ENCODE results near the gene PRR5L.

PRR5L gene

DNA sequence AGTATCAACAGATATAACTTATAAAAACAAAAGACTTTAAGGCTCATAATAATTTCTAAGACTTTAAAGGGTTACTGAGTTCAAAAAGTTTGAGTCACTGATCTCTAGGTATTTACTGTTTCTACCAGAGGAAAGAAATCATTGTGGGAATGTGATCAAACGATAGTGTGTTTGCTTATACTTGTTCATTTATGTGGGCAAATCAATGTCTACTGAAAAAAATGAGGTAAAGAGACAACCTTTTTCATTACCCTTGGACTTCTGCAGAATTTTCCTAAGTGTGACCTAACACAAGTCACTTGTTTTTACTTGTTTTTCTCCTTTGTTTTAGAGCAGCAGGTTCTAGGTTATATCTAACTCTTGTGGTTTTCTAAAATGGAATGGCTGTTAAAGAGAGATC, 65.4 kb downstream of the PRR5L start:
- DNase-seq, result no peak

DNA sequence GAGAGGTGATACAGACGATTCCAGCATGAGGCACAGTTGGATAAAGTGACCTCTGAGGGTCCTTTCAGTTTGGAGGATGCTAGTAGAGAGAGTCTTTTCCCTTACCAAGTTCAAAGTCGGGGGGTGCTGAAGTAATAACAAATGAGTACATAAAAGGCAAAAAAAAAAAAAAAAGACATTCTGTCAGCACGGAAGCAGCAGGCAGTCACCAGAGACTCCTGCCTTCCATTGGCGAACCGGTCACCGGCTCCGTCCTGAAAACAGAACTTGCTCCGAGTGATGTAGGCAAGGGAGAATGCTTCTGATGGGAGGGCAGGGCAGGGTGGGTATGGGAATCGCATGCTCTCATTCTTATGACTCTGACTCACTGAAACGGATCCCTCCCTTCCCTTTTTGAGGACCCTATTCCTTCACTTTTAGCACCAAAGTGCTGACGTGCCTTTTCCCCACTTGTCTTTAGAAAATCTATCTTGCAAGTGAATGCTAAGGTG, 65.9 kb downstream of the PRR5L start:
- no peak for DNase-seq

DNA sequence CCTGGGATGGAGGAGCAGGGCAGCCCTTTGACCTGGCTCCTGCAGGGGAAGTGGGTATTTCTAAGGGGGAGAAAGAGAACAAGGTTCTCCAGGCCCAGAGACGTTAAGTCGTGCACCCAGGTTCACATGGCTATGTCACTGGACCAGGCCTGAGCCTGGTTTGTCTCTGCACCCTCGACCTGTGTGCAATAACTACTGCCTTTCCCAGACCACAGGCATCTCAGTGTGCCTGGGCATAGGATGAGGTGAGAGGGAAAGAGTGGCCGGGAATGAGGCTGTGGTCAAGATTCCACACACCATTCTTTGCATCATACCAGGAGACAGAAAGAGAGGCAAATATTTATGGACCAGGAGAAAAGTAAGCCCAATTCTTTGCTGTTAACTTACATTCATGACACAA, 66.8 kb downstream of the PRR5L start:
- no peak for DNase-seq

DNA sequence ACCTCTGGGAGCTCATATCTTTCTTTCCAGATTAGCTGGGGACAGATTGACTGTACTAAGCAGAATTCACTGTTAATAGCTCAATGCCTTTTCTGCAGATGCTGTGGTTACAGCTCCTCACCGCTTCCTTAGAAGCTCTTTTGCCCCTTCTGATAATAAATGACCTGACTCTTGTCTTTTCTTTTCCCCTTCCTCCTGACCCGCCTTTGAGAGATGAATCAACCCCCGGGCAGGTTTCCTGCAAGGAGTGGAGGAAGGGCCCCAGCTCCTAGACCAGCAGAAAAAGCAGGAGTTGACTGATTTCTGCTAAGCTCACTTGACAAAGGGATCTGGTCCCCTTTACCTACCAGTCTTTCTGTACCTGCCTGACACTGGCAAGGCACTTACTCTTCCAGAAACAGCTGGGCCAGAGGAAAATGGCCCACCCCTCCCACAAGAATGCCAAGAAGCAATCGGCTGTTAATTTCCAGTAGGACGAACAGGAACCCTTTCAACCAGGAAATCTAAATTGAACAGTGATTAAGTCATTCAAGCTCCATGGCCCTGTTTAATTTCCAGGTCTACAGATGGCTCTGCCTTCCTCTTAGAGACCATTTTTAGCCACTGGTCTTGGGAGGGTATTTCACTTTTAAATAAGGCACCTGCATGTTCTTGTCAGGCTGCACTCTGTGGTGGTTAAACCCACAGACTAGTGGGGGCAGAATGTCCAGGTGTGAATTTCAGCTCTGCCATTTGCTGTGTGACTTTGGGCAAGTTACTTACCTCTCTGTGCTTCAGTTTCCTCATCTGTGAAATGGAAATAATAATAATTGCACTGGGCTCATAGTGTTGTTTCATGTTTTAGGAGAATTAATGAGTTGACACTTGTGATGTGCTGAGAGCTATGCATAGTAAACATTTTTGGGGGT, 67.5 kb downstream of the PRR5L start:
- DNase-seq, result no peak

DNA sequence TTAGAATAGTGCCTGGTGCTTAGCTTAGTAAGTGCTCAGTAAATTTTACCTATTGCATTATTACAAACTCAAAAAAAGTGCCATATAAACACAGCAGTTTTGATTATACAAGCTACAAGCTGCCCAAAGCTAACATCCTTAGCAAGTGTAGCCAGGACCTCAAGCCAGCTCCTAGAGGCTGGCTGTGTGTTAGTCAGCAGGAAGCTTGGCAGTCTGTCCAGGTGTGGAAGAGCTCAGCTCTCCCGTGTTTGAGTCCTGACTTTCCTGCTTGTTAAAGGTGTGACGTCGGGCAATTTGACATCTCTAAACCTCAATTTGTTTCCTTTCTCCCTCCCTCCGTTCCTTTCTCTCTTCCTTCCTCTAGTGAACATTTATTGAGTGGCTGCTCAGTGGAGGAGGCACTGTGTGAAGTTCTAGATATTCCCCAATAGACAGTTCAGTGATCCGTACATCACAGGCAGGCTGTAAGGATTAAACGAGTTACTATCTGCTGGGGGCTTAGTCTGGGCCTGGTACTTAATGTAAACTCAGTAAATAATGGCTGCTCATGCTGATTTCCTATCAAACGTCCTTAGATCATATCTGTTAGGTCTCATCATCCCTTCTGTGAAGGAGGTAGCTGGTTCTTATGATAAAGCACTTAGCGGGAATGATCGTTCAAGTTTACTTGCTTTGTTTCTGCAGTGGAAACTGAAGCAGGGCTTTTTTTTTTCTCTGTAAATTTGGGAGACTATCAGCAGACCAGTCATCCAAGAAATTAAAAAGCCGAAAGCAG, 68.7 kb downstream of the PRR5L start:
- no peak for DNase-seq

DNA sequence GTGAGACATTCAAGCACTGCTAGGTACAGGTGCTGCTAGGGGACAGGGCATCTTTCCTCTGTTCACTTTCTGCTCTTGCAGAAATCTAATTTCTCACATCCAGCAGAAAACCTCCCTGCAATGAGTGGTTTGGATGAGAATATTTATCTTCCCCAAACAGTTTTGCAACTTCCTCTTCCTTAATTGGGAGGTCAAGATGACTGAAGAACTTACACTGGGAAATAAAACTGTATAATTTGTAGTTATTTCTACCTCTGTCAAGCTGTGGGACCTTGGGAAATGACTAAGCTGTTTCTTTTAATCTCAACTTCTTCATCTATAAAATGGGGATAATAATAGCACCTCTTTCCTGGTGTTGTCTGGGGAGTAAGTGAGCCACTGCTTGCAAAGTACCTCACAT, 69.8 kb downstream of the PRR5L start:
- DNase-seq, result no peak

DNA sequence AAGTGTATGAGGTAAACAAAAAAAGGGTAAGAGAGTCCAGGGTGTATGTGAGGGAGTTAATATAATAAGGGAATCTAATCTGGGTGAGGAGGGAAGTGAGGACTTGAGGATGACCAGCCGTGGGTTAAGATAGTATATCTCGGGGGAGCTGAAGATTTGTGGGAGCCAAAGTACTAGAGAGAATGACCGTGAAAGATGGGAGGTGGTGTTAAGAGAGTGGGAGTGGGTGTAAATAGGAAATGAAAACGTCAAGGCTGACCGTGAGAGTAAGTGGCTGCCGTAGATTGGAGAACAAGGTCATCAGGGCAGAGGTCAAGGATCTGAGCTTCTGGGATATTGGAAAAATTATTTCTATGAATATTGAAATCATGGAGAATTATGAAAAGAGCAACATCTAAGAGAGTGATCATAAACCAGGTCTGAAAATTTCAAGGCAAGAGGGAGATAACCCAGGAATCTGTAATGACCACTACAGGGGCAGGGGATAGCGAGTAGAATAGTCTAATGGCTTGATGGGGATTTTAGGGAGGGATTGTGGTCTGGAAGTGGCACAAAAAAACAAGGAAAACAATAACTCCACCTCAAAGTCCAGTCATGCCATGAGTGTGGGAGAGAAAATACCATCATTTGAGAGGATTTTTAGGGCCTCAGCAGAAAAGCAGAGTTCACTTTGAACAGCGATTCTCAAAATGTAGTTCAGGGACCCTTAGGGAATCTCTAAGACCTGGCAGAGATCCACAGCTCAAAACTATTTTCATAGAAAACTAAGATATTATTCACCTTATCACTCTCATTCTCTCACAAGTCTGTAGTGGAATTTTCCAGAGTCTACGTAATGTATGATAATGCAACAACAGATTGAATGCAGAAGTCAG, 72.0 kb downstream of the PRR5L start:
- DNase-seq, result no peak

DNA sequence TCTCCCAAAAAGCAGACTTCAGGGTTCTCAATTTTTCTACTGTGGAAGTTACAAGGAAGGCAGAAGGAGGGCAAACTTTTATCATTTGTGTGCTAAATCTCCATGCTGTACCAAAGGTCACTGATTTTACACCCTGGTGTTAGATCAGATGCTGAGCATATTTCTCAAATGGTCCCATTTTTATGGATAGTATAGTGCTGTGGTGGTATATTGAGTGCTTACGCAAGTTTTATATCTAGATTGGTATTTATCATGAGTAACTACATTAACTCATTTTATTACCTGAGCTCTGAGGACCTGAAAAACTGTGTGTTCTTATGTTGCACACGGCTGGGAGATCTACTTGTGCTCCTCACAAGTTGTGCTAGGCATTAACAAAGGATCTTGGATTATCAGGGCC, 75.1 kb downstream of the PRR5L start:
- no peak for DNase-seq

DNA sequence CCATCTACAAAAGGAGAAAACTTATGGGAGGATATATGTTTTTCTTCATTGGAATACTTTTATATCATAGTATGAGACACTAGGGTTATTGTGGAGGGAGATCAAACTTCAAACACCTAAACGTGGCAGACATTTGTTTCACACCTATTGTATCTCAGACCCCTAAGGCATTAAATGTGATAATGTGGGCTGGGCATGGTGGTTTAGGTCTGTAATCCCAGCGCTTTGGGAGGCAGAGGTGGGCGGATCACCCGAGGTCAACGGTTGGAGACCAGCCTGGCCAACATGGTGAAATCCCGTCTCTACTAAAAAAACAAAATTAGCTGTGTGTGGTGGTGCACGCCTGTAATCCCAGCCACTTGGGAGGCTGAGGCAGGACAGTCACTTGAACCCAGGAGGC, 75.5 kb downstream of the PRR5L start:
- no peak for DNase-seq

DNA sequence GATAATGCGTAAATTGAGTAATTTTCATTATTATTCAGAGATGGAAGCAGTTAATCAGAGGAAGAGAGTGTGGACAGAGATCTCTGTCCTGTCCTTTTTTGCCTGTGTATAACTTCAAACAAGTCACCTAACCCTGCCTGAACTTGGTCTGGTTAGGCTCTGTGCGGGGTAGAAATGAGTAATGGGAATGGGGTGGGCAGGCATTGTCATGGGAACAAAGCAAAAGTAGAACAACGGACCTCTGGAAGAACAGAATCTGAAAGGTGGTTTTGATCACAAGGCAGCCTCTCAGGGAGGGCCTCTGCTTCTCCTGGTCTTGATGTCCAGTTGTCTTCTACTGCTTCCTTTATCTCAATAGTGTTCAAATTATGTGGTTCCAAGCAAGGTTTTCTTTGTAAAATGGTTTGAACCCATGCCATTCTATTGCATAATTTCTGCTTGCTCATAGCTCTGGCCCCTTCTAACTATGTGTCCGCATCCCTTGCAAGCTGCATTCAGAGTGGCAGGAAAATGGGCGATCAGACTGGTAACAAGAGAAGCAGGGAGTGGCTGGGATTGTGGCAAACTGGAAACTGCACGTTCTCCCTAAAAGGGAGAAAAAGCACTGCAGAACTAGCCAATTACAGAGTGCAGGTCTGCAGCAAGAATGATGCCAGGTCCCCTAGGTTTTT, 76.1 kb downstream of the PRR5L start:
- no peak for DNase-seq

DNA sequence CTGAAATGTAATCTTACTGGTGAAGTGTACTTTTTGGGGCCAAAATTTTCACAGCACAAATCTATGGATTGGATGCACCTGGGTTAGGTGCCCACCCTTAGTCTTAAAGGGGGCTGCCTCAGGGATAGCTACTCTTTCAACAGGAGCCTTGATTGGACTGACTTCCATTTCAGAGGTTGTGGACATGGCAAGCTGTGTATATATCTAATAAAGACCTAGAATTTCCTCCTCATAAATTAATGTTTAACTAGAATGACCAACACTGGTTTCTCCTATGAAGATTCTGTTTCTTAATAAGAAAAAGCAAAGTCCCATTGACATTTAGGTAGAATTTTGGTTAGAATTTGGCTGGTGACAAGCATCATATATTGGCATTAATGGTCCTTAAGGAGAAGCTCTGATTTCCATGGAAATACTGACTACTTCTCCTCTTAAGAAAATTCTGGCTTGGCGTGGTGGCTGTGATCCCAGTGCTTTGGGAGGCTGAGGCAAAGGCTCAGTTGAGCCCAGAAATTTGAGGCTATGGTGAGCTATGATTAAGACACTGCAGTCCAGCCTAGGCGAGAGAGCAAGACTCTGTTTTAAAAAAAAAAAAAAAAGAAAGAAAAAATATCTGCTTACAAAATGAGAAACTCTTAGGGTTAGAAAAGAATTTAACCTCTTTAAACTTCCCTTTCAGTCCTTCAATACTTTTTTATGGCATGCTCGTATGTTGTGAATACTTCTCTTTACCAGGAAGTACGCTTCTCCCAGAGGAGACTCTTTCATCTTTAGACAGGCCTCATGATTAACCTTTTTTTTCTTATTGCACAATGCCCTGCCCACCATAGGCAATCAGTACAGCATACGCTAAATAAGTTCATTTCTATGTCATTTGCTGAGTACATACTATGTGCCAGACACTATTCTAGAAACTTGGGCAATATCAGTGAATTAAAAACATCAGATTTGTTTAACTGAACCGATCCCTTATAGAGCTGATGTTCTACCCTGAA, 77.2 kb downstream of the PRR5L start:
- DNase-seq, result no peak

DNA sequence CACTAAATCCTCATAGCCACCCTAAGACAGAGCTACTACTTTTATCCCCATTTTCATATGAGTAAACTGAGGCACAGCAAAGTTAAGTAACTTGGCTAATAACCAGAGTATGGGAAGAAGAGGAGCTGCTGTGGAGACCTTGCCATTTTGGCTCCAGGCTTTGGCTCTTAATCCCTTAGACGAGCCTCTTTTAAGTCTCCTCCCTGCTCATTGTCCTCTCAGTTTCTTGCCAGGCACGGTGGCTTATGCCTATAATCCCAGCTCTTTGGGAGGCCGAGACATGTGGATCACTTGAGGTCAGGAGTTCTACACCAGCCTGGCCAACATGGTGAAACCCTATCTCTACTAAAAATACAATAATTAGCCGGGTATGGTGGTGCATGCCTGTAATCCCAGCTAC, 78.6 kb downstream of the PRR5L start:
- DNase-seq, result no peak

DNA sequence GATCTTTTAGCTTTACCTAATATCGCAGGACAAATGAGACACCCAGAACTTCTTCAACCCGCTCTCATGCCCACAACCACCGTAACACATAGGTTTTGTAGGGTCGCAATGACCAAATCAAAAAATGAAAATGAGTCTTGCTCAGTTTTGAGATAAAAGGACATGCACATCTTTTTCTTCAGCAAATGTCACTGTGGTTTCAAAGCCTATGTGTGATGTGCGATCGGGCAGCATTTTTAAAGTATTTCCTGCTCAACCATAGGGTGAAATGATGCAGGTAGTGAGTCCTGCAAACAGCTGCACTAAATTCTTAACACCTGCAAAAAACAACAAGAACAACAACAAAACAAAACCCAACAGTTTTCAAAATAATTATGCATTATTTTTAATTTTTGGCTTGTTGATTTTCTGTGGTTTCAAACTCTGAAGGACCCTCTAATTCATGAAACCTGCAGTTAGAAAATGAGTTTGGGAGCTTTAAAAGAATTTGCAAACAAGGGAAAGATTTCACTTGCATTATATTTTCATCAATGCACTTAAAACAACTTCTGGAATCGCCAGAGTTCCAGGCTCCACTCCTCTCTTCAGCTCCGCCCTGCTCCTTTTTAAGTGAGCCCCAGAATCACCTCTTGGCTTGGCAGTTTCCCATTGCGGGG, 79.4 kb downstream of the PRR5L start:
- DNase-seq, result no peak

DNA sequence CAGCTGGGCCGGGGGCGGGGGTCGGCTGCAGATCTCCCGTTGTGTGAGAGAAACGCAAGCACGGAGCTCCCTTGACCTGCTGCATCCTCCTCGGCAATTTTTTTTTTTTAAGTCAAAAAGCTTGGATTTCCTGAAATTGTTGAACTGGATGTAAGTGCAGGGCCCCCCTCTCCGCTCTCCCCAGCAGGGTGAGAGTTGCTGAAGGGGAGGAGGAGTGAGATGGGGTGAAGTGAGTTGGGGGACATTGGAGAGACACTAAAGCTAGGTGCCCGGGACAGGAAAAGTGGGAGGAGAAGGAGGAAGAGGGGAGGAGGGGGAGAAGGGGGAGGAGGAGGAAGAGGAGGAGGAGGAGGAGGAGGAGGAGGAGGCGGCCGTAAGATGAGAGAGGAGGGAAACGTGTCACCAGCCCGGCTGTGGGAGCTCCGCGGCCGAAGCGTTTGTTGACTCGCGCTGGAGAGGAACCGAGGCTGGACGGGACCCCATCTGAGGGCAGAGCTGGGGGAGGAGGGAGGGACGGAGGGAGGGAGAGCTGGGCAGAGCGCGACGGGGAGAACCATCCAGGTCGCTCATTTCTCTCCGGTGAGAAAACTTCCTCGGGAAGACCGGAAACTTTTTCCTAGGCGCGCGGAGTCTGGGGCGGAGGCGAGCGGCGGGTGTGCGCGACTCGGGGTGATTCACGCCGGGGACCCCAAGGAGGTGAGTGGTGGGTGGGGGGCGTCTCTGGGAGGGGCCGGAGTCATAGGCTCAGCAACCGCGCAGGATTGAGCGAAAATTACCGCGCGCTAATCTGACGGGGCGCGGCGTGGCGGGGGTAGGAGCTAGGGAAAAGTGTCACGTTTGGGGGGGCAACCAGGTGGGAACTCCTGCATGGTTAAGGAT, 80.2 kb downstream of the PRR5L start:
- DNase-seq, result no peak

DNA sequence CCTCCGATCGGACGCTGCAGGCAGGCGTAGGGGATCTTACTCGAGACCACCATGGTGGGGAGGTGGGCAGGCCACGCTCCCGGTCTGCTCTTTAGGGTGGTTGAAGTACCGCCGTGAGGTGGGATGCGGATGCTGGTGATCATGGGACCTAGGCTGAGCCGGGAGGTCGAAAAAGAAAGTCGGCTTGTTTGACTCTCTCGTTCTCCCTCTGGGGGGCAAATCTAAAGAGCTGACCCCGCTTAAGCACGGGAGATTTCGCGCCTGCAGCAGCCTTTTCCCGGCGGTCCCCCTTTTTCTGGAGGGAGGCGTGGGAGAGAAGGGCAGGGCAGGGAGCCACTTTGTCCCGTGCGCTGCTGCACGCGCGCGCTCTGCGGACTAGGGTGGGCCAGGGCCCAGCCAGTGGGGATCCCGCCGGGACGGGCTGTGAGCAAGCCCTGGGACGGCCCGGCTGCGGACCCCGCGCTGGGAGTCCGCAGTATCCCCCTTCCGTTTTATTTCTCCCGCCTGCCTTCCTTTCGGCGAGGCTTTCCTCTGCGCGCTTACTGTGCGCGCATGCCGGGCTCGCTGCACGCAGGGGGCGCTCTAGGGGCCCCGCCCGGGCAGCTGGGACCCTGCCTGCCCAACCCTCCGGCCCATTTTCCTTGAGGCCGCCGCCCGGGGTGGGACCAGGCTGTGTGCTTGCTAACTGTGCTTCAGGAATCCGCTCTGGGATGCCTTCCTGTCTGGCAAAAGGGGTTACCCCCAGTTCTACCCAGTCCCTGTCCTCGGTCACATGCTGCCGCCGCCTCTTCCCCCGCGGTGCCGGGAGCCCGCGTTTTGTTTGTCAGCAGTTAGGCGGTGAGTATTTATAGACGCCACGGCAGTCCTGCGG, 81.0 kb downstream of the PRR5L start:
- DNase-seq, result no peak

DNA sequence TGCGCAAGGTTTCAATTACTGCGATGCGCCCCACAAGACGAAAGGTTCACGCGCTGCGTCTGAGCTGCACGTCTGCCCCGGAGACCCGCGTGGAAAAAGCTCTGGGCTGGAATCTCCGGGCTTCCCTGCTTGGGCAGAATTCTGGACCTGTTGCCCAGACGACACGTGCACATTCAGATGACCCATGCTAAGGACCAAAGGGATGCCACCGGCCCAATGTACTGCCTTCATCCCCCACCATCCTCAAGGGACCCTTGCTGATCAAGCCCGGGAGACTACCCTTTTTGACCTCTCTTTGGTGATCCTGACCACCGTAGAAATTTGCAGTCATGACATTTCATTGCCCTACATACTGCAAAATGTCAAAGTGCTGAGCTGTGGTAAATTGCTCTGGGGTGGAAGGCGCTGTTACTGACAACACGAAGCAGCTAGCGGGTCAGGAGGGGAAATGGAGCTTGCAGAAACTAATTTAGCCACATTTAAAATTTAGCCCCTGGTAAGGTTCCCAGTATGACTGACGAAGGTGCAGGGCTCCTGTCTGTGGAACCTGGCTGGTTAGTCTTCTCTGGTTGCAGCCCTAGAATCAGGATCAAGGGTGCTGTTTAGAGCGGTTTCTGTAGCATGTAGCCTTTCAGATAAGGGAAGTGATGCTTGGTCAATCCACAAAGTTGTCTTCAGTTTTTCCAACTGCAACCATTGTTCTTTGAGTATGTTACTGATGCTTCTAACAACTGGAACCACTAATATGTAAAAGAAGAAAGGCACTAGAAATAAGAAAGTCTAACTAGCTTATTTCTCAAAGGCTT, 81.9 kb downstream of the PRR5L start:
- DNase-seq, result no peak

DNA sequence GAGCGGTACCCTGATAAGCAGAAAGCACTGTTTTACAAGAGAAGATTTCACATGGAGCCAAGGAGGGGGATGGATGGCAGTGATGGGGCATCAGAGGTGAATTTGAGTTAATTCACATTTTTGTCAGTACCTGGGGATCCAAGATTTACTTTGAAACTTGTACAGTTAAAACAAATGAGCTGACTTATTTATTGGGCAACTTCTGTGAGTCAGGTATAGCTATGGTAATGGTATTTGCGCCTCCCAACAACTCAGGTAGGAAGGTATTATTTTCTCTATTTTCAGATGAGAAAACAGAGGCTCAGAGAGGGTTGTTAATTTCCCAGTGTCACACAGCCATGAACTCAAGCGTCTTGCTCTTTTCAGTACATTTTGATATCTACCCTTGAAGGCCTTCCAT, 83.6 kb downstream of the PRR5L start:
- DNase-seq, result no peak

Data from SHP77 treated with DMSO at 0.1 percent for 48 hours (cell line).